AG09319 (cell line): ENCODE measurements around the gene ZC3HAV1L.
"Not testable (repeated sequence)": the region's sequence is repeated elsewhere in the genome, so short reads cannot be mapped to it uniquely, and the experiment has no call there.

Experiments
- DNase-seq: peaks from one replicate; pipeline ENCODE4 v3.0.0-alpha.2; 2010; ENCODE audit warnings: low read depth; ENCODE audit errors: extremely low read depth
- TF ChIP-seq, protein P1 (sequence below): IDR thresholded peaks from 2 replicates; pipeline ENCODE4 v1.5.1; 2011; ENCODE audit warnings: low read depth, mild to moderate bottlenecking, inconsistent platforms, low read length, moderate library complexity

The ZC3HAV1L gene

DNA sequence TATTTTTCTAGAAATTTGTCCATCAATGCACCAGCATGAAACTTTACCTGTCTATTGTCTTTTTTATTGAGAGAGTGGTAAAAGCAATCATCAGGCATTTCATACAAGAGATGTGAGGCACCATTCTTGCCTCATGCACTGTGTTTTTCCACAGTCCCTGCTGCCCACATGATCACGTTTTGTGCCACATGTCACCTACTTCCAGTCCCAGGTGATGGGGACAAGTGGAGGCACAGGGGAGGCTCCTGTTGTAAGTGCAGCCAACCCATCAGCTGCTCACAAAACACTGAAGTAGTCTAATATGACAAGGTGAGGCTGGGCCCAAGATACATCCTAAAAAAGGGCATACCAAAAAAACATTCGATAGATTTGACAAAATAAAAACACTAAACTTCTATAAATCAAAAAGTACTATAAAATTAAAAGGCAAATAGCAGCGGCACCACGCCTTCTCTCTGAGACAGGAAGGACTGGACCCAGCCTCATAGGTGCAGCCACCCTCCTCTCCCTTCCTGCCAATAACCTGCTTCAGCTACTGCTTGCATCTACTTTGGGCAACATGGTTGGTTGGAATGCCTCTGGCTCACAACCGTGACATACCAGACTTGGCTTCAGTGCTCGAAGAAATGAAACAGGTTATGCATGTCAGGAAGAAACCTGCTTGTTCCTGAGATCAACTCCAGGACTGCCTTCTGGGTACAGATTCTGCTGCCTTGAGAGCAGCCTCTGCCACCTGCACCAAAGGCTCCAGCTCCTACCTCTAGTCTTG is 2.3 kb downstream of the ZC3HAV1L start:
- TF ChIP-seq, protein P1, sequence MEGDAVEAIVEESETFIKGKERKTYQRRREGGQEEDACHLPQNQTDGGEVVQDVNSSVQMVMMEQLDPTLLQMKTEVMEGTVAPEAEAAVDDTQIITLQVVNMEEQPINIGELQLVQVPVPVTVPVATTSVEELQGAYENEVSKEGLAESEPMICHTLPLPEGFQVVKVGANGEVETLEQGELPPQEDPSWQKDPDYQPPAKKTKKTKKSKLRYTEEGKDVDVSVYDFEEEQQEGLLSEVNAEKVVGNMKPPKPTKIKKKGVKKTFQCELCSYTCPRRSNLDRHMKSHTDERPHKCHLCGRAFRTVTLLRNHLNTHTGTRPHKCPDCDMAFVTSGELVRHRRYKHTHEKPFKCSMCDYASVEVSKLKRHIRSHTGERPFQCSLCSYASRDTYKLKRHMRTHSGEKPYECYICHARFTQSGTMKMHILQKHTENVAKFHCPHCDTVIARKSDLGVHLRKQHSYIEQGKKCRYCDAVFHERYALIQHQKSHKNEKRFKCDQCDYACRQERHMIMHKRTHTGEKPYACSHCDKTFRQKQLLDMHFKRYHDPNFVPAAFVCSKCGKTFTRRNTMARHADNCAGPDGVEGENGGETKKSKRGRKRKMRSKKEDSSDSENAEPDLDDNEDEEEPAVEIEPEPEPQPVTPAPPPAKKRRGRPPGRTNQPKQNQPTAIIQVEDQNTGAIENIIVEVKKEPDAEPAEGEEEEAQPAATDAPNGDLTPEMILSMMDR = no peak
- no peak for DNase-seq

DNA sequence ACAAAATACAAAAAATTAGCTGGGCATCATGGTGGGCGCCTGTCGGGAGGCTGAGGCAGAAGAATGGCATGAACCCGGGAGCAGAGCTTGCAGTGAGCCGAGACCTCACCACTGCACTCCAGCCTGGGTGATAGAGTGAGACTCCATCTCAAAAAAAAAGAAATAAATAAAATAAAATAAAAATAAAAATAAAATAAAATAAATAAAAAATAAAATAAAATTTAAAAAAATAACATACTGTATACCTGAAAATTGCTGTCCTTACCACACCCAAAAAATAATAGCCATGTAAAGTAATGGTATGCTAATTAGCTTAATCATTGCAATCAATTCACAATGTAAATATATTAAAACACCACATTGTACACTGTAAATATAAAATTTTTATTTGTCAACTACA is 3.4 kb downstream of the ZC3HAV1L start:
- DNase-seq = no peak
- TF ChIP-seq, protein P1 = no peak

DNA sequence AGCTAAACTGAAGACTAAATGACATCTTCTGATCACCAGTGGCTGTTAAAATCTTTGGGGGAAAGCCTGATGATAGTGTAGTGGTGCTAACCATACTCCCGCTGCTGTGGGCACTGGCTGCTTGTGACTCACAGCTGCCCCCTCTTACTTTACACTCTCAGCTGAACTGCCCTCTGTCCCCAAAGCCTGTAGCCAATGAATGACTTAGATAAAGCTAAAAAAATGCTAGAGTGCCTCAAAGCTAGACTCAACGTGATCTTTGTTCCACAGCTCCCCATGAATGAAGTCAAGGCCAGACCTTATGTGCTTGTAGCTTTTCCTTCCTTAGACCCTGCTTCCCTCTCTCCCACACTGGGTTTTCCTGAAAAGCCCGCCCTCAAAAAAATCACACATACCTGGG is 6.5 kb downstream of the ZC3HAV1L start:
- DNase-seq = no peak
- TF ChIP-seq, protein P1 = no peak

DNA sequence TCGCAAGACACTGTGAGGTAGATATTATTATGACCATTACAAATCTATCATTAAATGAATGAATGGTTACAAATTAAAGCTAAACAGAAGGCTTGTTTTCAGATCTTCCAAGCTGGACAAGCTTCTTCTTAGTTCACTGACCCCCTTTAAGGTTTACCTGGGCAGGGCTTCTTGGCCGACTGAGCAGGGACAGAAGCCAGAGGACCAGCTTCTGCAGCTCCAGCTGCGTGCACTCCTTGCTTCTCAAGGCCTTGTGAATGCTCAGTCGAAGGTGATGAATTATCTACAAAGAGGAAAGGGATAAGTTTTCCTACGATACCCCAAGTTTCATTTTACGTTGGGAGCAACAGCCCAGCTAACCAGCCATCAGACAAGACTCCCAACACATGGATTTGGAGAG is 9.3 kb downstream of the ZC3HAV1L start:
- TF ChIP-seq, protein P1 = no peak
- DNase-seq = no peak

DNA sequence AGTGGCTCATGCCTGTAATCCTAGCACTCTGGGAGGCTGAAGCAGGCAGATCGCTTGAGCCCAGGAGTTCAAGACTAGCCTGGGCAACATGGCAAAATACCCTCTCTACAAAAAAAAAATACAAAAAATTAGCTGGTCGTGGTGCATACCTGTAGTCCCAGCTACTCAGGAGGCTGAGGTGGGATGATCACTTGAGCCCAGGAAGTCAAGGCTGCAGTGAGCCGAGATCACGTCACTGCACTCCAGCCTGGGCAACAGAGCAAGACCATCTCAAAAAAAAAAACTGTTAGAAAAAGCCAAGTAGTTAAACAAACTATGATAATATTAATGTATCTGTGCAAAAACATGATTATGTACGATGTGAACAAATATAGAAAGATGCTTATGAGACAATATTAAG is 10.0 kb downstream of the ZC3HAV1L start:
- not testable (repeated sequence) for DNase-seq

DNA sequence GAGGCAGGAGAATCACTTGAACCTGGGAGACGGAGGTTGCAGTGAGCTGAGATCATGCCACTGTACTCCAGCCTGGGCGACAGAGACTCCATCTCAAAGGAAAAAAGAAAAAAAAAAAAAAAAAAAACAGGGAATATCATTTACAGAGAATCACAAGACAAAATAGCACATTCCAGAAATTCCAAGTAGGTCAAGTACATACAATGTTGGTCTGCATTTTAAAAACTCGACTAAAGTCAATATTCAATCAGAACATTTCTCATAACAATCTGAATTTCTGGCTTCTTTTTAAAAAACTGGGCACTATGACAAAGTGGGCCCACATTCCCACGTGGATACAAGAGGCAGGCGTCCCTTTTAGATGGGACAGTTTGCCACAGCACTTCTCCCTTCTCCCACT is 12.8 kb downstream of the ZC3HAV1L start:
- no peak for DNase-seq
- TF ChIP-seq, protein P1 = no peak

DNA sequence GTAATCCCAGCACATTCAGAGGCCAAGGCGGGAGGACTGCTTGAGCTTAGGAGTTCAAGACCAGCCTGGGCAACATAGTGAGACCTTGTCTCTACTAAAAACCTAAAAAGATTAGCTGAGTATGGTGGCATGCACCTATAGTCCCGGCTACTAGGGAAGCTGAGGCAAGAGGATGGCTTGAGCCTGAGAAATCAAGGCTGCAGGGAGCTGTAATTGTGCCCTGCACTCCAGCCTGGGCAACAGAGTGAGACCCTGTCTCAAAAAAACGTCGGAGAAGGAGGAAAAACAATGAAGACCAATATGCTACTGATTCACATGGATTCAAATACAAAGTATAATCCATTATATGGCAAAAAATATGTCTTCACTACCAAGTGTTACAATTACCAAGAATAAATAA is 13.6 kb downstream of the ZC3HAV1L start:
- TF ChIP-seq, protein P1 = no peak
- DNase-seq = no peak

DNA sequence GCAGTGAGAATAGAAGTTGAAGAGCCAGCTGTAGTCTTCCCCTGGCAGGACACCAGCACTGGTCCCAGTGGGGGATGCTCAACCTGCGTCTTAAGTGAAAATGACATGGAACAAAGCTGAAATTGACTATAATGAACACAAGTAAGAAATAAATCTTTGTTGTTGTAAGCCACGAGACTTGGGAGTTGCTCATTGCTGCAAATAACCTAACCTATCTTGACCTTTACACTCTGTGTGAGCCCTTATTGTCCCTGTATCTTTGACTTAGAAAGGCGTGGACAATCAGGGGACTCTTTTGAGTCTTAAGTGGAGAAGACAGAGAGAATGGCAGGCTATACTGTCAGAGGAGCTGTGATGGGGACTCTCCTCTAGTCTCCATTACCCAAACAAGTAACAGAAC is 16.9 kb downstream of the ZC3HAV1L start:
- TF ChIP-seq, protein P1 = no peak
- no peak for DNase-seq
